HG03025 (cell line): ENCODE measurements around the gene POLN.
"Not testable (repeated sequence)": the region's sequence is repeated elsewhere in the genome, so short reads cannot be mapped to it uniquely, and the experiment has no call there.

Experiments
- ATAC-seq: cut with Tn5 transposase; IDR thresholded peaks from one replicate; pipeline ENCODE4 v1.9.1; 2021; ENCODE audit warnings: mild to moderate bottlenecking, moderate library complexity; ENCODE audit not compliant: unreplicated experiment, low FRiP score

Gene POLN

GRCh38 chr4:2222838-2223237 is 19.1 kb downstream of the POLN start:
- ATAC-seq = no peak

- not testable (repeated sequence) for ATAC-seq
Measured at GRCh38 chr4:2221378-2221777, 20.5 kb downstream of the POLN start.

GRCh38 chr4:2220016-2220630 is 21.8 kb downstream of the POLN start:
- no peak for ATAC-seq

GRCh38 chr4:2219233-2219760 is 22.6 kb downstream of the POLN start:
- no peak for ATAC-seq

- ATAC-seq = no peak
Measured at GRCh38 chr4:2218436-2218835, 23.5 kb downstream of the POLN start.

- ATAC-seq = no peak
Measured at GRCh38 chr4:2217726-2218125, 24.2 kb downstream of the POLN start.

GRCh38 chr4:2212831-2213230 is 29.1 kb downstream of the POLN start:
- no peak for ATAC-seq

GRCh38 chr4:2202789-2203188 is 39.1 kb downstream of the POLN start:
- ATAC-seq = not testable (repeated sequence)

GRCh38 chr4:2194496-2194895 is 47.4 kb downstream of the POLN start:
- ATAC-seq = no peak

GRCh38 chr4:2193326-2193725 is 48.6 kb downstream of the POLN start:
- ATAC-seq = no peak

- ATAC-seq = no peak
Measured at GRCh38 chr4:2186865-2187172, 55.1 kb downstream of the POLN start.

- ATAC-seq = no peak
Measured at GRCh38 chr4:2186133-2186864, 55.6 kb downstream of the POLN start.

GRCh38 chr4:2183394-2183793 is 58.5 kb downstream of the POLN start:
- no peak for ATAC-seq

GRCh38 chr4:2182994-2183393 is 58.9 kb downstream of the POLN start:
- ATAC-seq = no peak

- no peak for ATAC-seq
Measured at GRCh38 chr4:2180410-2180809, 61.5 kb downstream of the POLN start.

GRCh38 chr4:2179717-2180116 is 62.2 kb downstream of the POLN start:
- no peak for ATAC-seq

- ATAC-seq = no peak
Measured at GRCh38 chr4:2178986-2179385, 62.9 kb downstream of the POLN start.

GRCh38 chr4:2177443-2178093 is 64.4 kb downstream of the POLN start:
- ATAC-seq = no peak

- no peak for ATAC-seq
Measured at GRCh38 chr4:2175990-2176698, 65.8 kb downstream of the POLN start.

- ATAC-seq = no peak
Measured at GRCh38 chr4:2174061-2174460, 67.9 kb downstream of the POLN start.

- no peak for ATAC-seq
Measured at GRCh38 chr4:2172627-2173231, 69.2 kb downstream of the POLN start.
